GM12878 (cell line): Measurements from ENCODE around the gene PDGFB. TPM values are rescaled to one million over a fixed set of nuclear protein-coding genes. Genes with fewer than 3 reads are reported as not detected.

Source experiments
- ATAC-seq: fragments of 200-7000 bp; cut with Tn5 transposase; 3 replicates; pipeline ENCODE4 v1.9.1; 2020; ENCODE audit warnings: mild to moderate bottlenecking, moderate library complexity
- BruUV-seq: library from RNA; stranded (reverse); fragments of 400-500 nt; replicated peaks from 2 replicates; lab custom pipeline; 2021; lab: Mats Ljungman, UMichigan
- CTCF ChIA-PET: fragments of 300-600 bp; sonication (Branson Sonifier 250); formaldehyde crosslinking; extraction: SDS; loops from one replicate; lab custom pipeline; 2021; ENCODE audit warnings: inconsistent platforms; lab: Yijun Ruan, JAX
- POLR2A ChIA-PET: fragments of 350-600 bp; formaldehyde crosslinking; extraction: SDS; loops from one replicate; lab custom pipeline; 2021; ENCODE audit warnings: inconsistent platforms; lab: Charles Lee
- RAD21 ChIA-PET: fragments of 300-600 bp; sonication (Branson Sonifier 250); formaldehyde crosslinking; loops from one replicate; lab custom pipeline; 2023; ENCODE audit warnings: antibody characterized with exemption; ENCODE audit not compliant: unreplicated experiment; lab: Charles Lee
- SMC1A ChIA-PET: fragments of 300-600 bp; sonication (Branson Sonifier 250); formaldehyde crosslinking; loops from one replicate; lab custom pipeline; 2023; ENCODE audit not compliant: unreplicated experiment, uncharacterized antibody; lab: Charles Lee
- DNase-seq: peaks from one replicate; pipeline ENCODE4 v3.0.0-alpha.2; 2011; ENCODE audit warnings: low read depth, low spot score
- FAIRE-seq: peaks from 3 replicates; lab custom pipeline; 2011; peaks lifted over from hg19 to GRCh38; lab: Jason Lieb, UNC
- H2AFZ ChIP-seq: 2 replicates; pipeline ENCODE4 v1.6.0; 2011; ENCODE audit warnings: low read depth, low read length, control low read depth; ENCODE audit not compliant: control insufficient read depth
- H3K27ac ChIP-seq: 2 replicates; pipeline ENCODE4 v1.5.1; 2011; ENCODE audit warnings: control low read depth; ENCODE audit not compliant: control insufficient read depth, insufficient read depth
- H3K27me3 ChIP-seq, 2 experiments: replicated peaks in 1 of 2; 2 replicates each; pipeline versions ENCODE4 v1.6.0 to v1.6.1; 2011; ENCODE audit warnings: low read length in 1 of 2; ENCODE audit not compliant: control insufficient read depth in 2 of 2, insufficient read depth in 2 of 2
- H3K36me3 ChIP-seq, 2 experiments: 2 replicates each; pipeline ENCODE4 v1.5.1; 2011; ENCODE audit warnings: low read length in 1 of 2; ENCODE audit not compliant: control insufficient read depth in 2 of 2, insufficient read depth in 2 of 2
- H3K4me1 ChIP-seq: 2 replicates; pipeline ENCODE4 v1.6.1; 2011; ENCODE audit warnings: mild to moderate bottlenecking, low read length, moderate library complexity, mixed read lengths; ENCODE audit not compliant: control insufficient read depth, insufficient read depth
- H3K4me2 ChIP-seq: 2 replicates; pipeline ENCODE4 v1.6.0; 2011; ENCODE audit warnings: control low read depth; ENCODE audit not compliant: control insufficient read depth, insufficient read depth
- H3K4me3 ChIP-seq: fragments of 200-600 bp; sonication (generic); 2 replicates; pipeline ENCODE4 v1.5.1; 2016
- H3K79me2 ChIP-seq: 2 replicates; pipeline ENCODE4 v1.6.0; 2011; ENCODE audit warnings: low read length; ENCODE audit not compliant: control insufficient read depth, insufficient read depth
- H3K9ac ChIP-seq: 2 replicates; pipeline ENCODE4 v1.8.0; 2011; ENCODE audit warnings: low read length, control low read depth, mixed read lengths; ENCODE audit not compliant: control insufficient read depth, insufficient read depth
- H3K9me3 ChIP-seq: replicated peaks from 3 replicates; pipeline ENCODE4 v1.5.1; 2011; ENCODE audit warnings: mild to moderate bottlenecking, low read length; ENCODE audit not compliant: control insufficient read depth, insufficient read depth
- H4K20me1 ChIP-seq: 2 replicates; pipeline ENCODE4 v1.6.0; 2011; ENCODE audit not compliant: control insufficient read depth, insufficient read depth
- BCL11A ChIP-seq: IDR thresholded peaks from 2 replicates; pipeline ENCODE4 v1.6.1; 2011; ENCODE audit warnings: low read depth, low read length
- BMI1 ChIP-seq: fragments of 450-650 bp; IDR thresholded peaks from 2 replicates; pipeline ENCODE4 v1.6.1; 2016; ENCODE audit warnings: mild to moderate bottlenecking, moderate library complexity, borderline replicate concordance
- CEBPB ChIP-seq, 2 experiments: fragments of 150-350 bp in 1 of 2; IDR thresholded peaks; 2 replicates each; pipeline ENCODE4 v1.6.1; 2012 to 2014; ENCODE audit warnings: low read depth in 2 of 2, low read length in 2 of 2, borderline replicate concordance in 1 of 2, inconsistent platforms in 1 of 2
- CHD2 ChIP-seq: IDR thresholded peaks from 2 replicates; pipeline ENCODE4 v1.6.1; 2011; ENCODE audit warnings: low read depth, low read length, improper control_type of control experiment, borderline replicate concordance
- DPF2 ChIP-seq: fragments of 450-650 bp; IDR thresholded peaks from 2 replicates; pipeline ENCODE4 v1.6.1; 2017; ENCODE audit warnings: mild to moderate bottlenecking
- ETV6 ChIP-seq, 2 experiments: fragments of 450-650 bp in 1 of 2; IDR thresholded peaks in 1 of 2; conservative IDR thresholded peaks in 1 of 2; 2 replicates each; pipeline ENCODE4 v1.6.1; 2014; ENCODE audit warnings: antibody characterized with exemption in 1 of 2, borderline replicate concordance in 1 of 2, low read depth in 1 of 2, mild to moderate bottlenecking in 1 of 2, moderate library complexity in 1 of 2
- FOXM1 ChIP-seq: IDR thresholded peaks from 2 replicates; pipeline ENCODE4 v1.6.1; 2012; ENCODE audit warnings: low read depth, mild to moderate bottlenecking, inconsistent platforms, low read length, moderate library complexity
- MEF2A ChIP-seq: IDR thresholded peaks from 2 replicates; pipeline ENCODE4 v1.6.1; 2011; ENCODE audit warnings: low read depth, mild to moderate bottlenecking, low read length, moderate library complexity; ENCODE audit not compliant: insufficient read depth
- MYC ChIP-seq: IDR thresholded peaks from 2 replicates; pipeline ENCODE4 v1.6.1; 2011; ENCODE audit warnings: mild to moderate bottlenecking, low read length, moderate library complexity, inconsistent platforms; ENCODE audit not compliant: insufficient read depth, insufficient replicate concordance, insufficient read length, severe bottlenecking
- POU2F2 ChIP-seq: IDR thresholded peaks from 3 replicates; pipeline ENCODE4 v1.6.1; 2011; ENCODE audit warnings: low read depth, mild to moderate bottlenecking, low read length, borderline replicate concordance
- RAD21 ChIP-seq: IDR thresholded peaks from 2 replicates; pipeline ENCODE4 v1.6.1; 2011; ENCODE audit warnings: mild to moderate bottlenecking, low read depth, low read length, moderate library complexity; ENCODE audit not compliant: insufficient read depth
- RBBP5 ChIP-seq: fragments of 200-600 bp; sonication (generic); conservative IDR thresholded peaks from 2 replicates; pipeline ENCODE4 v1.6.1; 2016
- RCOR1 ChIP-seq: conservative IDR thresholded peaks from 2 replicates; pipeline ENCODE4 v1.6.1; 2012; ENCODE audit warnings: low read depth, low read length, improper control_type of control experiment
- SRF ChIP-seq, 2 experiments: IDR thresholded peaks; 2 replicates each; pipeline ENCODE4 v1.6.1; 2011; ENCODE audit warnings: low read depth in 2 of 2, low read length in 2 of 2, mild to moderate bottlenecking in 1 of 2, moderate library complexity in 1 of 2
- TARDBP ChIP-seq: IDR thresholded peaks from 2 replicates; pipeline ENCODE4 v1.6.1; 2016; ENCODE audit warnings: borderline replicate concordance
- TCF3 ChIP-seq: IDR thresholded peaks from 2 replicates; pipeline ENCODE4 v1.6.1; 2012; ENCODE audit warnings: low read depth, mild to moderate bottlenecking, low read length, borderline replicate concordance; ENCODE audit not compliant: insufficient read depth
- ZNF217 ChIP-seq: fragments of 450-650 bp; IDR thresholded peaks from 2 replicates; pipeline ENCODE4 v1.6.1; 2017; ENCODE audit warnings: antibody characterized with exemption, mild to moderate bottlenecking
- WGBS: methylation state at CpG from one replicate; pipeline ENCODE4 v1.1.6; 2016; ENCODE audit warnings: low lambda C conversion rate; ENCODE audit not compliant: insufficient replicate concordance, insufficient coverage; ENCODE audit errors: missing lambda C conversion rate; 5-methylcytosine and 5-hydroxymethylcytosine counted together
- in situ Hi-C: fragments of 300-500 bp; cut with MboI; formaldehyde crosslinking; loops from 9 replicates; pipeline ENCODE4 v1.14.3; 2018; ENCODE audit warnings: mixed read lengths
- intact Hi-C: fragments of 100-400 bp; cut with micrococcal nuclease; formaldehyde crosslinking; loops from one replicate; pipeline ENCODE4 v1.14.2; 2022; ENCODE audit not compliant: unreplicated experiment
- polyA plus RNA-seq, 11 experiments: library from polyadenylated mRNA; depleted of rRNA in 4 of 11; unstranded in 6 of 11; stranded (reverse) in 5 of 11; fragments of >200 nt; fragmentation: Nextera tagmentation in 4 of 11; fragmentation: Illumina TruSeq in 1 of 11; extraction: Ambion mirVana in 4 of 11; extraction: Trizol in 1 of 11; gene quantifications; 1 replicate in 1 of 11; 2 replicates in 10 of 11; pipeline versions ENCODE4 v1.2.1 to v1.2.3, GENCODE V29; 2011 to 2016; ENCODE audit warnings: inconsistent platforms in 2 of 11, missing spikeins in 2 of 11, low read depth in 1 of 11
- total RNA-seq, 4 experiments: library from RNA; depleted of rRNA in 3 of 4; stranded (reverse); fragments of >200 nt in 3 of 4; fragmentation: Illumina TruSeq in 1 of 4; extraction: Trizol in 1 of 4; gene quantifications; 2 replicates each; pipeline versions ENCODE4 v1.2.1 to v1.2.3, GENCODE V29; 2013 to 2021
- TF ChIP-seq, protein P1 (sequence below): IDR thresholded peaks from 2 replicates; pipeline ENCODE4 v1.6.1; 2011; ENCODE audit warnings: borderline replicate concordance, low read depth, mild to moderate bottlenecking, moderate library complexity, mixed read lengths, low read length; ENCODE audit not compliant: insufficient read depth; ENCODE audit errors: extremely low read length
- TF ChIP-seq, protein P2 (sequence below): fragments of 450-650 bp; formaldehyde crosslinking; IDR thresholded peaks from 2 replicates; pipeline ENCODE4 v1.5.0; 2022; ENCODE audit warnings: mild to moderate bottlenecking, missing genetic modification characterization
- TF ChIP-seq, protein P3 (sequence below): fragments of 150-350 bp; IDR thresholded peaks from 2 replicates; pipeline ENCODE4 v1.6.1; 2014; ENCODE audit warnings: mild to moderate bottlenecking, low read depth, low read length

PDGFB gene
- total and polyA plus RNA-seq, 10 of the 15 experiments (the other 5 are each of a cell fraction or from before 2014, with no cell fraction given): 0.13 to 1.1 (median 0.56) TPM; not detected in 1

DNA sequence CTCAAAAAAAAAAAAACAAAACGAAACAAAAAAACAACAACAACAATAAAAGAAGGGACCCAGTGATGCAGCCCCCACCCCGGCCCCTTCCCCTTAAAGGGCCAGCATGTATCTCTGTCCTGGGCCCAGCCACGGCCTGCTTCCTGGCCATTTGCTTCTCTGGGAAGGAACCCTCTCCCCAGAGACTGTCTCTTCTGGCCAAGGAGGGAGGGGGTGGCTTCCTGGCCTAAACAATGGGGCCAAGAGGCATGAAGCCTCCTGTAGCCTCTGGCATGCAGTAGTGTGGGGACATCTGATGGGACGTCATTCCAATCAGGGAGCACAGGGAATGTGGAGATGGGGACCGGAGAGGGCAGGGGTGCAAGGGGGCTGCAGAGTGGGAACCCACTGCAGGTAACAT lies 25.5 kb upstream of the PDGFB start:
- SMC1A ChIA-PET: no interaction called here
- BruUV-seq: no TSS peak

More for the DNA sequence above, 25.5 kb upstream of the PDGFB start:
- Histone ChIP-seq H3K9me3 (no peaks in the 10 kb centered on the region), H3K27ac (no peak overlapping the region), H3K4me2 (no peak overlapping the region), H3K4me3 (no peak overlapping the region), H3K9ac (no peak overlapping the region), H3K36me3 (no peaks in the 10 kb centered on the region), H2AFZ (no peak overlapping the region), H3K4me1 (peaks cover 25% of the 10 kb centered on the region), H3K79me2 (no peaks in the 10 kb centered on the region), H4K20me1 (no peaks in the 10 kb centered on the region), H3K27me3 (no peaks in the 10 kb centered on the region)
- ChIA-PET CTCF (no interaction called here), RAD21 (no interaction called here), POLR2A (no interaction called here)
- intact Hi-C loops: no loop called here
- in situ Hi-C loops: no loop called here
- WGBS: 59% methylated on average over 4 of the region's 5 CpGs
- ATAC-seq: no peak
- FAIRE-seq: no peak
- TF ChIP-seq MEF2A (no peak), POU2F2 (no peak), CHD2 (no peak), BCL11A (no peak), ETV6 (conservative IDR thresholded peaks at IDR 0.05 in 1 of 2, IDR thresholded peaks at IDR 0.05 in 1 of 2; ENCODE audit: borderline replicate concordance in 1 of 2, low read depth in 1 of 2) (no peak), RCOR1 (no peak), DPF2 (no peak), TARDBP (no peak), RBBP5 (no peak), CEBPB (IDR thresholded peaks at IDR 0.05; ENCODE audit: borderline replicate concordance in 1 of 2, low read depth in 2 of 2, low read length in 2 of 2) (no peak), ZNF217 (no peak), MYC (no peak), RAD21 (no peak), FOXM1 (no peak), SRF (IDR thresholded peaks at IDR 0.05; ENCODE audit: low read depth in 2 of 2, low read length in 2 of 2) (no peak), TCF3 (no peak), BMI1 (no peak)
- TF ChIP-seq, protein P1, sequence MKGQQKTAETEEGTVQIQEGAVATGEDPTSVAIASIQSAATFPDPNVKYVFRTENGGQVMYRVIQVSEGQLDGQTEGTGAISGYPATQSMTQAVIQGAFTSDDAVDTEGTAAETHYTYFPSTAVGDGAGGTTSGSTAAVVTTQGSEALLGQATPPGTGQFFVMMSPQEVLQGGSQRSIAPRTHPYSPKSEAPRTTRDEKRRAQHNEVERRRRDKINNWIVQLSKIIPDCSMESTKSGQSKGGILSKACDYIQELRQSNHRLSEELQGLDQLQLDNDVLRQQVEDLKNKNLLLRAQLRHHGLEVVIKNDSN: no peak
- TF ChIP-seq, protein P2, sequence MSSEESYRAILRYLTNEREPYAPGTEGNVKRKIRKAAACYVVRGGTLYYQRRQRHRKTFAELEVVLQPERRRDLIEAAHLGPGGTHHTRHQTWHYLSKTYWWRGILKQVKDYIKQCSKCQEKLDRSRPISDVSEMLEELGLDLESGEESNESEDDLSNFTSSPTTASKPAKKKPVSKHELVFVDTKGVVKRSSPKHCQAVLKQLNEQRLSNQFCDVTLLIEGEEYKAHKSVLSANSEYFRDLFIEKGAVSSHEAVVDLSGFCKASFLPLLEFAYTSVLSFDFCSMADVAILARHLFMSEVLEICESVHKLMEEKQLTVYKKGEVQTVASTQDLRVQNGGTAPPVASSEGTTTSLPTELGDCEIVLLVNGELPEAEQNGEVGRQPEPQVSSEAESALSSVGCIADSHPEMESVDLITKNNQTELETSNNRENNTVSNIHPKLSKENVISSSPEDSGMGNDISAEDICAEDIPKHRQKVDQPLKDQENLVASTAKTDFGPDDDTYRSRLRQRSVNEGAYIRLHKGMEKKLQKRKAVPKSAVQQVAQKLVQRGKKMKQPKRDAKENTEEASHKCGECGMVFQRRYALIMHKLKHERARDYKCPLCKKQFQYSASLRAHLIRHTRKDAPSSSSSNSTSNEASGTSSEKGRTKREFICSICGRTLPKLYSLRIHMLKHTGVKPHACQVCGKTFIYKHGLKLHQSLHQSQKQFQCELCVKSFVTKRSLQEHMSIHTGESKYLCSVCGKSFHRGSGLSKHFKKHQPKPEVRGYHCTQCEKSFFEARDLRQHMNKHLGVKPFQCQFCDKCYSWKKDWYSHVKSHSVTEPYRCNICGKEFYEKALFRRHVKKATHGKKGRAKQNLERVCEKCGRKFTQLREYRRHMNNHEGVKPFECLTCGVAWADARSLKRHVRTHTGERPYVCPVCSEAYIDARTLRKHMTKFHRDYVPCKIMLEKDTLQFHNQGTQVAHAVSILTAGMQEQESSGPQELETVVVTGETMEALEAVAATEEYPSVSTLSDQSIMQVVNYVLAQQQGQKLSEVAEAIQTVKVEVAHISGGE (CRISPR knock-in tag): no peak
- TF ChIP-seq, protein P3, sequence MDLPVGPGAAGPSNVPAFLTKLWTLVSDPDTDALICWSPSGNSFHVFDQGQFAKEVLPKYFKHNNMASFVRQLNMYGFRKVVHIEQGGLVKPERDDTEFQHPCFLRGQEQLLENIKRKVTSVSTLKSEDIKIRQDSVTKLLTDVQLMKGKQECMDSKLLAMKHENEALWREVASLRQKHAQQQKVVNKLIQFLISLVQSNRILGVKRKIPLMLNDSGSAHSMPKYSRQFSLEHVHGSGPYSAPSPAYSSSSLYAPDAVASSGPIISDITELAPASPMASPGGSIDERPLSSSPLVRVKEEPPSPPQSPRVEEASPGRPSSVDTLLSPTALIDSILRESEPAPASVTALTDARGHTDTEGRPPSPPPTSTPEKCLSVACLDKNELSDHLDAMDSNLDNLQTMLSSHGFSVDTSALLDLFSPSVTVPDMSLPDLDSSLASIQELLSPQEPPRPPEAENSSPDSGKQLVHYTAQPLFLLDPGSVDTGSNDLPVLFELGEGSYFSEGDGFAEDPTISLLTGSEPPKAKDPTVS: no peak
- no peak for DNase-seq
